Measurements from ENCODE around the gene FGGY.

Gene FGGY

DNA sequence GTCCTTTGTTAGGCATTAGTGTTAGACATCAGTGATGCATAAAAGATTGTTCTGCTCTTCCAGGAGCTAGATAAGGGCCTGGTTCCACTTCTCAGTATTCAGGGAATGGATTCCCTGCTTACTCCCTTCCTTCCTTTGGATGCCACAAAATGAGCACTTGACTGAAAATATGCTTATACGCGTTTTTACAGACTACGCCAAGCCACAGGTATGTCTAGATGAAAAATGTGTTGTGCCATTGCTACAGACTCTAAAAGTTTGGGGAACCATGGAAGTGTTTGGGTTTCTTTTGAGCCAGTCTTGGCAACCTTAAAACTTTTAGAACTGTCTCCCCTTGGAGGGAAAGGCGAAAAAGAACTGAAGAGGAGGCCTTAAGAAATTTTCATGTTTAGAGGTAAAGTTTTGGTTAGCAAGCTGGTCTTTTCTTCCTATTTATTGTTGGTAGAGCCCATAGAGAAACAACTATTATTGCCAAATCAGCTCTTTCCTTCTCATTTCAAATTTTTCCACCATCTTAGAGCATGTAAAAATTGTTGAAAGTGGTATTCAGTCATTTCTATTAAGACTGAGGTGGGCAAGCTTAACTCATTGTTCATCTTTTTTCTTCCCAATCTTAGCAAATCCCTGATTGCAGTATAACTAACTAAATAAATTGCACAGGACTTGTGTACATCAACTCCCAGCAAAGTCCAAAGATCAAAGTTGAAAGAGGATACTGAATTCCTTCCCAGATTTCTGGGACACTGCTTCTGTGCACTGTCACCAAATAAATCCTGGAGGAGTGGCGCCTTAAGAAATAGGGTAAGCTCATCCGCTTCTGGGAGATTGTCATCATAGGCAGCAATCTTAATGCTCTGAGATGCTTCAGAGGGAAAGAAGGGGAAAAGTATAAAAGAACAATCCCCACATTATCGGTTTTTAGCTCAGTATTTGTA lies 18.9 kb downstream of the FGGY start:
- DNase-seq (ENCODE audit: low spot score): no peak

DNA sequence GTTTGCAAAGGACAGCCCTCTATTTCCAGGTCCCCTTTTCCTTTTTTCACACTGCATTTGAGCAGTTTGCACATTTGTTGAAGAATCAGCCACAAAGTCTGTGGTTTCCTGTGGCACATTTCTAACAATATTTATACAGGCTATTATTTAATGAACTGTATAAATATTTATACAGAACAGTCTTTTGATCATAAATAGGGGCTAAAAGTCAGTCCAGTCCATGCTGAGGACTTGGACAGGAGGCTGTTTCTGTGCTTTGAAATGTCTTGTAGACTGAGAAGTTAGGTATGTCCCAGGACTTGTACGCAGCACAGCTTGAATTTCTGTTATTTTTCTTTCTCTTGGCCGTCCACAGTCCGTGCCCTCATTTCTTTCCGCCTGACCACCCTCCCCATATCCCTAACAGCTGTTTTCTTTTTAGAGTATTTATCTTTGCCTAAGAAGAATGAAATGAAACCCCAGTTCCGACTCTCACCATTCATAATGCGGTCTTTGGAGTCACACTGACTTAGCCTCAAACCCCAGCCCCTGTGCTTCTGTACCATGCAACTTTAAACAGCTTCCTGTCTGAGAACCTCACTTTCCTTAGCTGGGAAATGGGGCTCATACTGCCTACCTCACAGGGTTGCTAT lies 19.7 kb downstream of the FGGY start:
- DNase-seq (ENCODE audit: low spot score): no peak

DNA sequence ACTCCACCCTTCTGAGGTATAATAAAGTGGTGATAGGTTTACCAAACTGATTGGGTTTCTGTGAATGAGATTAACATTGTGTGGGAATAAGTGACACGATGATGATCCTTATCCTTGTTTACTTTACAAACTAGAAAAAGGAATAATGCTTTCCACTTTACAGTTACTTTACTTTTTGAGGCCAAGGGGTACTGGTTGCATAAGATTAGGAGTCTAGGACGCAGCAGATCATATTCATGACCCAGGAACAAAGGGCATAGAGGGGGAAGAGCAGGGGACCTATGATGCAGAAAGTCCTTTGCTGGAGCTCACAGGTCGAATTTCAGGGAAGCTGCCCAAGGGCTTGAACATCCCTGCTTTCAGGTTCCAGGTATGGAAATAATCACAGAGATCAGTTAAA lies 20.4 kb downstream of the FGGY start:
- DNase-seq (ENCODE audit: low spot score): no peak

DNA sequence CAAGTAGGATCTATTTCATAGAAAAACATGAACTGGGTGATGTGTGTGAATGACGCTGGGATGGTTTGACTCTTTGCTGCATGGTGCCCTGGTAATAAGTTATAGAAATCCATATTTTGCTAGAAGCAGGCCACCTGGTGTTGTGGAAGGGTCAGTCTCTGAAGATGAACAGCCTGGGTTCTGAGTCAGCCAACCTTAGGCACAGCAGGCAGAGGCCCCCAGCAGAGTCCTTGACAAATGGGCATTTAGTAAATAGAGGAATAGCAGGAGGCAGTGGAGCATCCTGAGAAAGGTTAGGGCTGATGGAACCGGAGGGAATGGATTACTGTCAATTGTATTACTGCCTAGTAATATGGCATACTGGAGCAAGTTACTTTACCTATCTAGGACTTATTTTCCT lies 20.9 kb downstream of the FGGY start:
- DNase-seq (ENCODE audit: low spot score): no peak

DNA sequence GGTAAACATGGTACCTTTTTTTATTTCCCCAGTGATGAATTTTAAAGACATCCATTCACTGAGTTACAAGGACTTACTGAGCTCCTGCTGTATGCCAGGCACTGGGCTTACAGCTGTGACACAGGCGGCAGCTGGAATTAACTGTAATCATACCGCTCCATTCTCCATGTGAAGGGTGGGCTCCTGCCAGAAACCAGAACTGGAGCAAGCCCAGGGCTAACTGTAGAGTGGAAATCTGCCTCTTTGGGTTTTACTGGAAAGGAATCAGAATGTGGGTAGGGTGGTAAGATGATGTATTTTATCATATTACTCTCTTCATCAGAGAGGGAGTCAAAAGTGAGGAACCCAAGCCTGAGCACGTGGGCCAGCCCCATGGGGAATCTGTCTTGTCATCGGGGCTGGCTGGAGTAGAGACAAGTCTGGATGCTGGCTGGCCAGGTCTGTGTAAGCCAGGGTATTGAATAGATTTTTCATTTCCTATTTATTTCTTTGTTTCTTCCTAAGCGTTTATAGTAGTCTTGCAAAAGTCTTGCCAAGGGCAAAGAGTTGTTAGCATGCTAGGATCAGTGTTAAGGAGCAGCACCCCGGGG lies 21.5 kb downstream of the FGGY start:
- DNase-seq (ENCODE audit: low spot score): no peak

DNA sequence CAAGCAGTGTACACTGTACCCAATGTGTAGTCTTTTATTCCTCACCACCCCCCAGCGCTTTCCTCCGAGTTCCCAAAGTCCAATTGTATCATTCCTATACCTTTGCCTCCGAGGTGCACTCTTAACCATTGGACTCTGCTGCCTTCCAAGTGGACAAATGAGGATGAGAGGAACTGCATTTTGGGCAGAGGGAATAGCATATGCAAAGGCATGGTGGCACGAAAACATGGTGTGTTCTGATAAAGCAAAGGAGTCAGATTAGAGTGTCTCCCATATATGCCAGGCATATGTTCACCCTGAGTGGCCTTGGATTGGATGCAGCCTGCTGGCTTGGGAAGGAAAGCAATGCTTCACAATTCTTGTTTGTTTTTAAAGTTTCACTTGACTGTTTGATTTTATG lies 25.5 kb downstream of the FGGY start:
- no peak for DNase-seq (ENCODE audit: low spot score)

DNA sequence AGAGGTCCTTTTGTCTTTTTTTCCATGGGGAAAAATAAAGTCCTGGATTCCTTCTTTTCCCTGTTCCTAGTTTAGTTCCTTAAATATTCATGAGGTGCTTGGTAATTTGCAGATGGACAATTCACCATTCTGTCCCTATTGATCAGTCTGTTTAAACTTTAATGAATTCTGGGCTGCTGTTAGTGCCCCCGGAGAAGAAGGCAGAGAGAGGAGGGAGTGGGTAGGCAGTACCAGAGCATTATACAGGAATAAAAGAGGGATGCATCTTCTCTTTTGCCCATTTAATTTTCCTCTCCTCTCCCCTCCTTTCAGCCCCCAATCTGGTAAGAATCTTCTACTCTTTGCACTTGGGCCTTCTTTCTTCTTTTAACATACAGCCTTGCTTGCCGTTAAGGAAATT lies 25.9 kb downstream of the FGGY start:
- no peak for DNase-seq (ENCODE audit: low spot score)

DNA sequence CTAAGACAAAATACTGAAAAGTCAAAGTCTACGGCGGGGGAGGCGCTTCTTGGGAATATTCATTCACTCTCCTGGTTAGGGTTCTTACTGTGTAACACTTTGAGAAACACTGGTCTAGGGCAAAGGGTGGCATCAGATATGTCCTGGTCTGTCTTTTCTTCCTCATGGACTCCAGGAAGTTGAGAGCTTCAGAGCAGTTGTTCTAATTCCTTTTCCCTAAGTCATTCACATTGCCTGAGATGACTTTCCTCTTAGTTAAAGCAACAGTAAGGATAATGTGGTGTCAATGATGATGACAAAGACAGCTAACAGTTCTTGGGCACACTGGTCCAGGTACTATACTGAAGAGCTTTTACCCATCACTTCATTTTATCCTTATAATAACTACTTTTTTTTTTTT lies 27.0 kb downstream of the FGGY start:
- DNase-seq (ENCODE audit: low spot score): no peak

DNA sequence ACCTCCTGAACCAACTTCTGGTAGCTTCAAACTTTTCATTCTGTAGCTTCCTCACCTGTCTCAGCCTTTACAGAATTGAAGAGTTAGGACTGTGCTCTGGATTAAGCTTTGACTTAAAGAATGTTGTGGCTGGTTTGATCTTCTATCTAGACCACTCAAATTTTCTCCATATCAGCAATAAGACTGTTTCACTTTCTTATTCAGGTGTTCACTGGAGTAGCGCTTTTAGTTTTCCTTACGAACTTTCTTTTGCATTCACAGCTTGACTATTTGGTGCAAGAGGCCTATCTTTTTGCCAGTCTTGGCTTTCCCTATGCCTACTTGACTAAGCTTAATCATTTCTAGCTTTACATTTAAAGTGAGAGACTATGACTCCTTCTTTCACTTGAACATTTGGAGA lies 31.5 kb downstream of the FGGY start:
- DNase-seq (ENCODE audit: low spot score): no peak

DNA sequence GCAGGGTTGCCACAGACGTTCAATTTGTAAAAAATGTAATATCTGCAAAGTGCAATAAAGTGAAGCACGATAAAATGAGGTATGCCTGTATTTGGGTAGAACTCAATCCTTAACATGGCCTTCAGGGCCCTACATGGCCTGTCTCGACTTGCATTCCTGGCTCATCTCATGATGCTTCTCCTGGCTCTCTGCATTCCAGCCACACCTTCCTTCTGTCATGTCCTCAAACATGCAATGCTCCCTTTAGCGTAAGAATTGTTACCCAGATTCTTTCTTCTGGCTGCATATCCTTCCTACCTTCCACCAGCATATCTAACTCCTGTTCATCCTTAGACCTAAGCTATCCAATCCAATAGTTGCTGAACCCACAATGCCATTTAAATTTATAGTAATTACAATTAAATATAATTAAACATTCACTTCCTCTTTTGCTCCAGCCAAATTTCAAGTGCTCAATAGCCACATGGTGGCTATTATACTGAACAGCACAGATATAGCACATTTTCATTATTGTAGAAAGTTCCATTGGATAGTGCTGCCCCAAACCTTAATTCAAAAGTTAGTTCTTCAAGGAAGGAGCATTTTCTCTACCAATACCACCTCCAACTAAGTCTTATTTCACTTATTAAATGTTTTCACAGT lies 32.6 kb downstream of the FGGY start:
- no peak for DNase-seq (ENCODE audit: low spot score)

DNA sequence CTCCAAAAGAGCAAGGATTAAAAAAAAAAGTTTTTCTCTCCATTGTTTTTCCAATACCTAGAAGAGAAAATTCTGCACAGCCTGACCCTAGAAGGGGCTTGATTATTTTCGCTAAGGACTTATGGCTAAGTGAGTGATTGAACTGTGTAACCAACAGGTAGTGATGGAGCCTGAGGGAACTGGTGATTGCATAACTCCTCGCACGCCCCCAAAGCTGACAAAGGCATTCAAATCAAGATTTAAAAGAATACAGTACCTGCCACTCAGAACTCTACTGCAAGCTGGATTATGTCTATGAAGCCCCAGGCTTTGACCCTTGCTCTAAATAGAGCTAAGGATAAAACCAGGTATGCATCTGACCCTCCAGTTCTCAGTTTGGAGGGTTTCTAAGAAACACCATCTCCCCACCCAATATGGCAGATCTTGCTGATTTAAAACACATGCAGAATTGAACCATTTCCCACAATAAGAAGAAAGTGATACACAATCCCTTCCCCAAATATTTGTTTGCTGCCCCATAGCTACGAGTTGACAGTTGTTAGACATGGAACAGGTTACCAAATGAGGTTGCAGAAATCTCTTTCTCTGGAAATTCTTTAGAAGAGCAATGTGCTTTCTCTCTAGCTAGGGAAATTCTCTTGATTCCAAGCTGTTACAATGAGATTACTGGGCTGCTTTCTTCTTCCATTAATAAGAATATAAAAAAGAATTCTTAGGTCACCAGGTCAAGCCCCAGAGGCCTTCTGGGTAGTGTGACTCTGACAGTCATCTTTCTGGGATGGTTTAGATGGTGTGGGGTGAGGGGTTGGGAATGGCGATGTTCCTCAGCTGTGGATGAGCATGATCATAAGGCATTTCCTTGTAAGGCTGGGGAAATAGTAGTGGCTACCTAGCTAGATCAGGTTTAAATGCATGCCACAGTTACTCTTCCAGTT lies 35.1 kb downstream of the FGGY start:
- DNase-seq (ENCODE audit: low spot score): no peak

DNA sequence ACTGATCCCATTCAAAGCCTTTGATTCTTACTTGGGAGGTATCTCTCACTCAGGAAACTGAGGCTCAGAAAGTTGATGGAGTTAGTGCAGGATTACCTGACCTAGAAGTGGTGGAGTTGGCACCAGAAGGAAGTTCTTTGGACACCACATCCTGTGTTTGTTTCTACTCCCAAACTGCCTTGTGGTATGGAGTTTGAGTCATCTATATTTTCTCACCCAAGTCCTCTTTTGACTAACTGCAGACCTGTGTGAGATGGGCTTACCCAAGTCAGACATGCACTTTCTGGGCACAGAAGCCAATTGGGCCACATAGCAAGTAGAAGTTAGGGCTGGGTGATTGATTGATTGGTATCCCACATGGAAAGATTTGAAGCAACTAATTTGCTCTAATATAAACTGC lies 36.1 kb downstream of the FGGY start:
- no peak for DNase-seq (ENCODE audit: low spot score)

DNA sequence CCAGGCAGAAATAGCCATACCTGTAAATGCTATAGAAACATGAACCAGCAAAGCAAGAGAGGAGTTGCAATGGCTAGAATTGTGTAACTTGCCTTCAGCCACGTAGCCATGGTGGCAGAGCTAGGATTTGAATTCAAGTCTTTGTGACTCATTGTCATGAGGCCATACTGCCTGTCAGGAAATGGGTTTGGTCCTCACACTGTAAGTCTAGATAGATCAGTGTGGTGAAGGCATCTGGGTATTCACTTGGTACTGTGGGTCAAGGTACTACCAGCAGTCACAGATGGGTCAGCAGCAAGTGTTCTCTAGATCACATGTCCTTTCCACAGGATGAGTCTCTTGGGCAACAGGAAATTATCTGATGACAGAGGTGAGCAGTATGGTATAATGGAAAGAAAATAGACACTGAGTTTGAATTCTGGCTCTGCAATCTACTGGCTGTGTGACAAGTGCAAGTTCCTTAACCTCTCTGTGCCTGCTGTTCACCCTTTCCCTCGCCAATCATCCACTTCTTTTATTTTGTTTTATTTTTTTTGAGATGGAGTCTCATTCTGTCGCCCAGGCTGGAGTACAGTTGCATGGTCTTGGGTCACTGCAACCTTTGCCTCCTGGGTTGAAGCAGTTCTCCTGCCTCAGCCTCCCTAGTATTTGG lies 36.9 kb downstream of the FGGY start:
- DNase-seq (ENCODE audit: low spot score): no peak

DNA sequence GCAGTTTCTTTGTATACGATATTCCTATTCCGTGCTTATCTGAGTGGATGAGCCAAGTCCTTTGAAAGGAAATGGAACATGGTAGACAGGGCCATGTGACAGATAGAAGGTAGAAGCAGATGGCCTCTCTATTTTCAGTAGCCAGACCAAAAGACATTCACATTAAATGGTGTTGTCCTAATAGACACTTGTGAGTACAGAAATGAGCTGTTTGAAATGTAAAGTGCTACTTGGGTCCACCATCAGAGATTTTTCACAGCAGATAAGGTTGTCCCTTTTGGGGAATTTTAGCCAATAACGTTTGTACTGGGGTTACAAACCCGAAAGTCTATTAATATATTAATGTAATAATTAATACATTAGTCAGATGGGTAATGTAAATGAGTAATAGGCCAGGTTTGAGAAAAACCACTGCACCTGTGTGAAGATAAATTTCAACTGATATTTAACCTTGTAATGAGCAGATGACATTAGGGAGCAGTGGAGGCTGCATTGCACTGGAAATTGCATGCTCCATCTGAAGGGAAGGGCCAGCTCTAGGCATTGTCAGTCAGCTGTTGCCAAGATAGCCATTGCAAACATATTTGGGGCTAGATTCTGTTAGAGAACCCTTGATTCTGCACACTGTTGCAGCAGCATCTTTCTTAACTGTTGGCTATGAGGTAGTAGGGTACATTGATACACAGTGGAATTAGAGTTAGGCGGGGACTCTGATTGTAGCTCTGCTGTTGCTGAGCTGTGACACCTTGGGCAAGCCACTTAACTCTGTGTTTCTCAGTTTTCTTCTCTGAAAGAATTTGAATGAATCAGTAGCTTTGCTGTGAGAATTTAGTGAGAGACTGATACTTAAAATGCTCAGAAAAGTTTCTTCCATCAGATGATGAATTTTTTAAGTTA lies 43.8 kb downstream of the FGGY start:
- DNase-seq (ENCODE audit: low spot score): no peak

DNA sequence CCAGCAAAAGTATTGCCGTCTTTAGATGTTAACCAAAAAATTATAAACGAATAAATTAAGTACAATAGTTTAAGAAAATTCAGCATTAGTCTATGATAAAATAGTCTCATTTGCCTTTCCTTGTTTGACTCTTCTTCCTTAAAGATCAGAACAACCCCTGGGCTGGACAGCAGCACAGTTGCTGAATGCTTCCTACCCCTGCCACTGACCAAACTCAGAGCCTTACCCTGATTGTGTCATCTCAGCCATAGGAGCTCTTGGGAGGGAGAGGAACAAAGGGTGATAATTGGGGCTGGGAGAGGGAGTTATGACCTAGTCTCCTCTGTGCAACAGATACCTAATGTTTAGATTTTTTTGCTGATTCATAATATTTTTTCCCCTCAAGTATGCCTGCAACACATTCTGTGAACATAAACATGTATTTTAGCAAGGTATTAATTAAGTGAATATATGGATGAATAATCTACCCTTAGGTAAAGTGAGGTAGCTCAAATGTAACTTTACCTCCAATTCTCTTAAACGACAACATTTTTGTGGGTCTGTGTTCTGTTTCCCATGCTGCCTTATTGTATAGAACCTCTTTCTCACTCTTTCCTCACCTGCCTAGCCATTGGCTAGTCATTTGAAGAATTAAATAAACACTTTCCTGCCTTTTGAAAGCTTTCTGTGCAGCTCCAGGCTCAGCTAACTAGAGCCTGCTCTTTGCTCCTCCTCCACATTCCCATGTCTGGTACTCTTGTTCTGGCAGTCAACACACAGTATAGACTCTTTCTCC lies 46.1 kb downstream of the FGGY start:
- no peak for DNase-seq (ENCODE audit: low spot score)

DNA sequence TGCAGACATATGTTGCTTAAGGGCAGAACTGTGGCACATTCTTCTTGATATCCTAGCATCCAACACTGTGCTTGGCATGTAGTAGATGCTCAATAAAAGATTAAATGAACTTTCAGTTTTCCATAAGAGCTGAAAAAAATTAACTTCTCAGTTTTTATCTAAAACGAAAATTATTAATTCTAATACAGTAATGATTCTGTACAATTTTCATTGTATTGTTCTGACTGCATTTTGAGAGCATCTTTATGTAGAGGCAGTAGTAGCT lies 46.6 kb downstream of the FGGY start:
- DNase-seq (ENCODE audit: low spot score): no peak

DNA sequence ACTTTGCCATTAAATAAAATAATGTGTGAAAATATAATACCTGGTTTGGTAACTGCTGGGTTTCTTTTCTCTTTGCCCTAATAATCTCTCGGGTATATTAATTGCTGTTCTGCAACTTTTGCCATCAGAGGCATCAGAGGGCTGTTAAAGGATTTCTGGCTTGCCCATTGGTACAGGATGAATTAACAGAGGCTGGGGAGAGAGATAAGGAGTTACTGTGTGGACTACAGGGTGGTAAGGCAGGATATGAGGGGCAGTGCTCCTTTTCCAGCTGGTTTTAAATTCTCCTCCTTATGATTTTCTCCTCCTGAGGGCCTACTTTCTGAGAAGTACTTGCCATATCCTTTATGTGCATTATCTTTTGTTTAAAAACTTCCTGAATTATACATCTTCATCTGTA lies 48.3 kb downstream of the FGGY start:
- DNase-seq (ENCODE audit: low spot score): no peak

DNA sequence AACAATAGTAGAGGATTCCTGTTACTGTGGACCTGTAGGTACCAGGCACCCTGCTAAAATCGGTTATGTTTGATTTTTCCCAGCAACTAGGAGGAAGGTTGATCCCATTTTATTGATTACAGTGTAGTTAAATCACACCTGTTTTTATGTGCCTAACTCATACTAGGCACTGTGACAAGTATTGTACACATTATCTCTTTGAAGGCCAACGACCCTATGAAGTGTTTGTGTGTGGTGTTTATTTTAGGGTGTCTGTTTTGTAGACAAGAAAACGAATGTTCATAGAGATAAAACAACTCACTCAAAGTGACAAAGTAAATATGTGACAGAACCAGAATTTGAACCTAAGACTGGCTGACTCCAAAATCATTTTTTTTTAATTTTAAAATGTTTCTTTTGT lies 49.5 kb downstream of the FGGY start:
- DNase-seq (ENCODE audit: low spot score): no peak

DNA sequence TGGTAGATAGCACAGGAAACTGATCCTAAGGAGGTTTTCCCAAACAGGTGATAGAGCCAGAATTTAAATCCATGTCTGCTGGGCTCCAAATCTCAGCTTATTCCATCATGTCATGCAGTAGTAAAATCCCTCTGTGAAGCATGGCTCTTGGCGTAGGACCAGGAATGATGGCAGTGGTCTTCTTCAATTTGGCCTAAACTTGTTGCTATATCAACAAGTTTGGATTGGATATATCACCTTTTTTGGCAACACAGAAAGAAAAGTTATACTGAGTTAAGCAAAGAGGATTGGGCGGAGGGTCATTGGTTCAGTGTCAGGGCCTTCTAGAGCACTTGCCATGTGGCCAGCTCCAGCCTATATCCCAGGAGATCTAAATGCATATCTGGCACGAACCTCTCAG lies 52.2 kb downstream of the FGGY start:
- DNase-seq (ENCODE audit: low spot score): no peak

DNA sequence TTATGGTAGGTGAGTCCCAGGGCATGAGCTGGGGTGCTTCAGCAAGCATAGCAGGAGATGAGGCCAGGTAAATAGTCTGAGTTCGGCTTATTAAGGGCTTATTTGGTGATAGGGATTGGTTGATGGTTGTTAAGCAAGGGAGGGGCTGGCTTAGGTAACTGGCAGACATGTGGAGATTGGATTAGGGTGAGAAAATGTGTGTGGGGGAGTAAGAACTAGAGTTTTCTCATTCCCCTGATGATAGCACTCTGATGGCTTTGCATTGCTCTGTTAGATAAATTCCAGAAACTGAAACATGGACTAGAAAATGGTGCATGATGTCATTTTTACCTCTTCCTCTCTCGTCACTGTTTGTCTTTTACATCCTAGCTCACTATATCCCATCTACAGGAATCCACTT lies 53.6 kb downstream of the FGGY start:
- DNase-seq (ENCODE audit: low spot score): no peak

Measured in hematopoietic multipotent progenitor cell treated with erythropoietin and hydrocortisone succinate and interleukin-3 and kit ligand, for 17 days (in vitro differentiated cells).